HG03575 (cell line): ENCODE data around the gene ABCA2.

Experiments
- ATAC-seq: cut with Tn5 transposase; IDR thresholded peaks from one replicate; pipeline ENCODE4 v1.9.1; 2021; ENCODE audit not compliant: unreplicated experiment, insufficient number of reproducible peaks, low FRiP score; ENCODE audit errors: extremely low read depth

ABCA2 gene

GRCh38 chr9:136977223-136977622 lies 50.8 kb downstream of the ABCA2 start, which contains the start of gene PTGDS:
TSS of gene PTGDS (plus strand) at chr9:136977504. CDS start at chr9:136977579, 75 bp downstream.
- no peak for ATAC-seq

- no peak for ATAC-seq
Measured at GRCh38 chr9:136975644-136976043, 52.4 kb downstream of the ABCA2 start.

DNA sequence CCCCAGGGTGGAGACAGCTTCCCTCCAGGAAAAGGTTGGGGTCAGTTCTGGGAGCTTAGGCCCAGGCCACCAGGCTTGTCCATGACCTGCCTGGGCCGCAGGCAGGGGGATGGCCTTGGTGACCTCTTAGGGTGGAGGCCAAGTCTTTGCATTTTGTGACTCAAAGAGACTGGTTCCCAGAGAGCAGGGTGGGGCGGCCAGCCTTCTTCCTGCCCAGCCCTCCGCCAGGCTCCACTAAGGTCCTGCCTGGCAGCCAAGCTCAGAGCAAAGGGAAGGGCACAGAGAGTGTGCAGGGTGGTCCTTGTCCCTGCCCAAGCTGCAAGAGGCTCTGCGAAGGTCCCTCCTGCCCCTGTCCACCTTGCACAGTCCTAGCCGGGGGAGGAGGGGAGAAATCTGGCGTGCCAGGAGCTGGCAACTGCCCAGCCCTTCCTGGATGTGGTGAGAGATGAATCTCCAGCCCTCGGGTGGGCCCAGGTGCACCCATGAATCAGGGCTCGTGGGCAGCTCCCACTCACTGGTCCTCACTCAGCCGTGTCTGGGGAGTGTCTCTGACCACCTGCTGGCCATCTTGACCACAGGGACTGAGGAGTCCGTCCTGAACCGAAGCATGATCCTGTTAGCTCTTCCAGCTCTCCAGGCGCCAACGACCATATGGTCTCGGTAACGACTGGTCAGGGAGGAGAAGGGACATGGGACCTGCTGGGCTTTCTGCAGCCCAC lies 53.1 kb downstream of the ABCA2 start:
- no peak for ATAC-seq

GRCh38 chr9:136973618-136974617 lies 54.1 kb downstream of the ABCA2 start:
- no peak for ATAC-seq

DNA sequence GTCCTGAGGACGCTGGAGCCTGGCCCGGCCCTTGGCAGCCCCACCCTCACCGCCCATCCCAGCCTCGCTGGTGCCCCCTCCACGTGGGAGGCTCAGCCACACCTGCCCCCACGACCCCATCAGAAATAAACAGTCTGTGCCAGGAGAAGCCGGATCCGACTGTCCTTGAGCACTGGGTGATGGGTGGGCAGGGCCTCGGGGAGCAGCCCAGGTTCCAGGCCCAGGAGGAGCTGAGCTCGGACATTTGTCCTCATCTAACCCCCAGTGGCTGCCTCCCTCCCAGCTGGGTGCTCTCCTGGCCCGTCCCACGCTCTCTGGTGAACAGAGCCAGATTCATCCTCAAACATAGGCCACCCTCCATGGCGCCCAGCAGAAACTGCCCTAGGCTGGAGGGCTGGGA lies 55.3 kb downstream of the ABCA2 start:
- ATAC-seq: no peak

GRCh38 chr9:136972335-136972734 lies 55.7 kb downstream of the ABCA2 start:
- no peak for ATAC-seq

- ATAC-seq: no peak
Measured at GRCh38 chr9:136971746-136972145, 56.3 kb downstream of the ABCA2 start.

DNA sequence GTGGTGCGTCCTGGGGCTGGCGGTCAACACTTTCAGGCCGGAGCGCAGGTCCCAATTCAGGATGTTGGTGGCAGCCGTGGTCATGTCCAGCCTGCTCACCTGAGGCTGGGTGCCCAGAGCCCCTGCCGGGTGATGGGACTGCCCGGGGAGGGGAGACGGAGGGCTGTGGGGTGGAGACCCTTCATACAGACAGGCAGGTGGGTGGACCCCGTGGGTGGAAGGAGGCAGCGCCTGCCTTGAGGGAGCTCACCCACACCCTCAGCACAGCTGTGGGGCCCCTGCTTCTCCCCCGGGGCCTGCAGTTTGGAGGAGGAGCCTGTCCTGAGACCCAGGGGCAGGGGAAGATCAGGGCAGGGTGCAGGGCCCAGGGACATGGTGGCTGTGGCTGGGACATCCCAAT lies 57.7 kb downstream of the ABCA2 start:
- no peak for ATAC-seq

- ATAC-seq: no peak
Measured at GRCh38 chr9:136969774-136970173, 58.3 kb downstream of the ABCA2 start.

- ATAC-seq: no peak
Measured at GRCh38 chr9:136969150-136969549, 58.9 kb downstream of the ABCA2 start.

- ATAC-seq: no peak
Measured at GRCh38 chr9:136968333-136969127, 59.5 kb downstream of the ABCA2 start.

- ATAC-seq: no peak
Measured at GRCh38 chr9:136965771-136966484, 62.1 kb downstream of the ABCA2 start.

- ATAC-seq: no peak
Measured at GRCh38 chr9:136964833-136965422, 63.1 kb downstream of the ABCA2 start.

GRCh38 chr9:136964171-136964689 lies 63.8 kb downstream of the ABCA2 start:
- ATAC-seq: no peak

DNA sequence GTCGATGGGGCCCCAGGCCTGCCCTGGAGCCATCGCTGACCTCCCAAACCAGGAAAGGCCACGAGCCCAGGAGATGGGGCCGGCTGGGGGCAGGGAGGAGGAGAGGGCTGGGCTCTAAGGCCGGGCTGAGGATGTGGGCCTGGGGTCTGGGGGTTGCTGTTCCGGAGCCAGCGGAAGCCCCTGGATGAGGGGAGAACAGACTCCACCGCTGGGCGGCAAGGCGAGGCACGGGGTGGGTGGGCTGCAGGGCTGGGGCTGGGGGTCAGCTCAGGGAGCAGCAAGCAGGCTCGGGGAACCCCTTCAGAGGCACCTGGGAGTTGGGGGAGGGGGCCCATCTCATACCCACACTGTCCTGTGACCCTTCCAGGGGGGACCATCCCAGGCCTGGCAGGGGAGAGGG lies 64.3 kb downstream of the ABCA2 start:
- no peak for ATAC-seq

- ATAC-seq: no peak
Measured at GRCh38 chr9:136963341-136963740, 64.7 kb downstream of the ABCA2 start.

DNA sequence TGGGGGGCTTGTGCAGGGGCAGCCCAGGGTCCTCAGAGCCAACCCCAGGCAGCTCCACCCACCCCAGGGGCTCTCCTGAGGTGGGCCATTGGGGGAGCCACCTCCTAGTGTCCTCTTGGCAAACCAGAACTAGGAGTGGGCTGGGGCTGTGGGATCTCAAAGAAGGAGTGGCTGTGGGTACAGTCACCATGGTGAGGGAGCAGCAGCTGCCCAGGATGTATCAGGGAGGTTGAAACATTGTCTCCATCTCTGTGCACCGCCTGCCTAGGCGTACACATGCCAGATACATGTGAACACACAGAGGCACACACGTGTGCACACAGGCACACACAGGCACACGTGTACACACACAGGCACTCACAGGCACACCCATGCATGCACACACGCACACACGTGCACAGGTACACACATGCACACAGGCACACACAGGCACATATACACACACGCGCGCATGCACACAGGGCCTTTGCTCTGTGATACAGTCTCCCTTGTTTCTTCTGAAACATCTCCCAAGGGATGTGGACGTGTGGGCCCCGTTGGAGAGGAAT lies 65.3 kb downstream of the ABCA2 start:
- ATAC-seq: no peak

GRCh38 chr9:136962163-136962562 lies 65.9 kb downstream of the ABCA2 start:
- no peak for ATAC-seq
